Retinal pigment epithelial cell (primary cell): ENCODE results near the gene ACD.
A peak's percentile ranks its signal among the peaks of the same experiment; 100 is the strongest.

ENCODE experiments used
- DNase-seq: peaks from one replicate; pipeline ENCODE4 v3.0.0-alpha.2; 2010; ENCODE audit warnings: low read depth
- H3K4me3 ChIP-seq: 2 replicates; pipeline ENCODE4 v1.5.1; 2011; ENCODE audit warnings: mild to moderate bottlenecking, low read length, control low read depth, moderate library complexity
- CTCF ChIP-seq: conservative IDR thresholded peaks from 2 replicates; pipeline ENCODE4 v1.5.1; 2011; ENCODE audit warnings: low read depth, low read length, control low read depth, inconsistent platforms

Gene ACD

GRCh38 chr16:67628216-67628615 lies 31.8 kb downstream of the ACD start:
- H3K4me3 ChIP-seq: no peak overlapping the region
- no peak for DNase-seq
- TF ChIP-seq CTCF: no peak

- no peak overlapping the region for H3K4me3 ChIP-seq
- no peak for DNase-seq
- TF ChIP-seq CTCF: peak; percentile 10
Observed at GRCh38 chr16:67613808-67614207, 46.3 kb downstream of the ACD start.

GRCh38 chr16:67608364-67608763 lies 51.7 kb downstream of the ACD start:
- no peak for TF ChIP-seq CTCF
- no peak for DNase-seq

More at GRCh38 chr16:67608364-67608763, 51.7 kb downstream of the ACD start:
- H3K4me3 ChIP-seq: no peak overlapping the region
